Caco-2 (cell line): Measurements from ENCODE around the gene PTRHD1. TPM values are rescaled to one million over a fixed set of nuclear protein-coding genes. Genes with fewer than 3 reads are reported as not detected.

Experiments used
- BruUV-seq: library from RNA; stranded (reverse); fragments of 400-500 nt; replicated peaks from 2 replicates; lab custom pipeline; 2021; lab: Mats Ljungman, UMichigan
- CTCF ChIA-PET: fragments of 300-600 bp; sonication (Branson Sonifier 250); formaldehyde crosslinking; loops from one replicate; lab custom pipeline; 2022; ENCODE audit warnings: antibody characterized with exemption; lab: Charles Lee
- POLR2A ChIA-PET: fragments of 300-600 bp; sonication (Branson Sonifier 250); formaldehyde crosslinking; loops from one replicate; lab custom pipeline; 2022; ENCODE audit warnings: antibody characterized with exemption; lab: Charles Lee
- DNase-seq, 2 experiments: peaks; one replicate each; pipeline versions ENCODE4 v3.0.0 to v3.0.0-alpha.2; 2020 to 2022
- H3K27me3 ChIP-seq: replicated peaks from 2 replicates; pipeline ENCODE4 v1.6.0; 2011; ENCODE audit warnings: low read length; ENCODE audit not compliant: control insufficient read depth, insufficient read depth
- H3K36me3 ChIP-seq: 2 replicates; pipeline ENCODE4 v1.5.1; 2011; ENCODE audit warnings: low read length; ENCODE audit not compliant: control insufficient read depth, insufficient read depth
- H3K4me1 ChIP-seq: fragments of 250-450 bp; sonication (Bioruptor Pico); 2 replicates; pipeline ENCODE4 v1.5.1; 2020; ENCODE audit warnings: mild to moderate bottlenecking
- H3K4me3 ChIP-seq: 2 replicates; pipeline ENCODE4 v1.5.1; 2011; ENCODE audit warnings: low read depth, mild to moderate bottlenecking, control low read depth, low read length
- H3K9me3 ChIP-seq: fragments of 250-450 bp; sonication (Bioruptor Pico); 2 replicates; pipeline ENCODE4 v1.5.1; 2020; ENCODE audit warnings: mild to moderate bottlenecking, moderate library complexity
- H3K27ac Mint-ChIP-seq: one replicate; pipeline ENCODE4 v1.8.0; 2022; ENCODE audit warnings: mixed read lengths; ENCODE audit not compliant: unreplicated experiment
- H3K27me3 Mint-ChIP-seq: one replicate; pipeline ENCODE4 v1.8.0; 2022; ENCODE audit warnings: mixed read lengths; ENCODE audit not compliant: insufficient read depth, unreplicated experiment
- H3K36me3 Mint-ChIP-seq: one replicate; pipeline ENCODE4 v1.8.0; 2022; ENCODE audit warnings: mild to moderate bottlenecking, mixed read lengths; ENCODE audit not compliant: insufficient read depth, unreplicated experiment
- H3K4me1 Mint-ChIP-seq: one replicate; pipeline ENCODE4 v1.8.0; 2022; ENCODE audit warnings: low read depth, mixed read lengths; ENCODE audit not compliant: unreplicated experiment
- H3K4me3 Mint-ChIP-seq: one replicate; pipeline ENCODE4 v1.8.0; 2022; ENCODE audit warnings: mild to moderate bottlenecking, moderate library complexity, mixed read lengths; ENCODE audit not compliant: unreplicated experiment
- H3K9me3 Mint-ChIP-seq: one replicate; pipeline ENCODE4 v1.8.0; 2022; ENCODE audit warnings: mixed read lengths; ENCODE audit not compliant: unreplicated experiment
- intact Hi-C: fragments of 100-400 bp; cut with micrococcal nuclease; formaldehyde crosslinking; loops from one replicate; pipeline ENCODE4 v1.10.0; 2022; ENCODE audit not compliant: unreplicated experiment
- total RNA-seq: library from RNA; stranded (reverse); gene quantifications from 2 replicates; pipeline ENCODE4 v1.2.3, GENCODE V29; 2022
- TF ChIP-seq, protein P1 (sequence below), 2 experiments: fragments of 200-600 bp in 1 of 2; IDR thresholded peaks; 1 replicate in 1 of 2; 2 replicates in 1 of 2; pipeline versions ENCODE4 v1.5.1 to v1.8.0; 2011 to 2022; ENCODE audit warnings: antibody characterized with exemption in 1 of 2, control low read depth in 1 of 2, inconsistent platforms in 1 of 2, low read depth in 1 of 2, low read length in 1 of 2, mild to moderate bottlenecking in 1 of 2, moderate library complexity in 1 of 2; ENCODE audit not compliant: insufficient read depth in 1 of 2, severe bottlenecking in 1 of 2, unreplicated experiment in 1 of 2

PTRHD1 gene
- total RNA-seq, 1 experiment from 2014 or later, result 52.8 TPM

DNA sequence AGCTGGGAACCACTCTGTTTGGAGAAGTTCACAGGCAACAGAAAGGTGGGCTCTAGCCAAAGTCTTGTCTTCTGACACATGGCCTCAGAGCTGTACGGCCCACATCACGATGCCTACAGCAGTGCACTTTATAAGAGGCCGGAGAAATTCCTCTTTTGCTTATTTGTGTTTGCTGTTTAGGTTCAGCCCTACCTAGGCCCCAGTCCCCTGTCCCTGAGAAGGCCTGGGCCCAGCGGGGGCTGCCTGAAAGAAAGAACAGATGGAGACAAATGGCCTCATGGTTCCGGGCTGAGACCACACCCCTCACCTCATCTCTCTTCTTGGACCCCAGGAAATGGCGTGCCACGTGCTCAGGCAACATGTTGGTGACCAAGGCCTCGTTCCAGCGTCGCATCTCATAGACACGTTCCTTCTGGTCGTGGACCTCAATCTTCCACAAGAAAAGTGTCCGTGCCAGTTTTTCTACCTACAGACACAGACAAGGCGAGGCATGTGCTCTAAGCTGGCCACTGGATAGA, 30.9 kb upstream of the PTRHD1 start:
- BruUV-seq, result no TSS peak
- TF ChIP-seq, protein P1, sequence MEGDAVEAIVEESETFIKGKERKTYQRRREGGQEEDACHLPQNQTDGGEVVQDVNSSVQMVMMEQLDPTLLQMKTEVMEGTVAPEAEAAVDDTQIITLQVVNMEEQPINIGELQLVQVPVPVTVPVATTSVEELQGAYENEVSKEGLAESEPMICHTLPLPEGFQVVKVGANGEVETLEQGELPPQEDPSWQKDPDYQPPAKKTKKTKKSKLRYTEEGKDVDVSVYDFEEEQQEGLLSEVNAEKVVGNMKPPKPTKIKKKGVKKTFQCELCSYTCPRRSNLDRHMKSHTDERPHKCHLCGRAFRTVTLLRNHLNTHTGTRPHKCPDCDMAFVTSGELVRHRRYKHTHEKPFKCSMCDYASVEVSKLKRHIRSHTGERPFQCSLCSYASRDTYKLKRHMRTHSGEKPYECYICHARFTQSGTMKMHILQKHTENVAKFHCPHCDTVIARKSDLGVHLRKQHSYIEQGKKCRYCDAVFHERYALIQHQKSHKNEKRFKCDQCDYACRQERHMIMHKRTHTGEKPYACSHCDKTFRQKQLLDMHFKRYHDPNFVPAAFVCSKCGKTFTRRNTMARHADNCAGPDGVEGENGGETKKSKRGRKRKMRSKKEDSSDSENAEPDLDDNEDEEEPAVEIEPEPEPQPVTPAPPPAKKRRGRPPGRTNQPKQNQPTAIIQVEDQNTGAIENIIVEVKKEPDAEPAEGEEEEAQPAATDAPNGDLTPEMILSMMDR (IDR thresholded peaks at IDR 0.05; ENCODE audit: insufficient read depth in 1 of 2, low read depth in 1 of 2, low read length in 1 of 2, severe bottlenecking in 1 of 2, unreplicated experiment in 1 of 2), result no peak
- intact Hi-C loops, result no loop called here
- H3K36me3 Mint-ChIP-seq, result peaks cover 90% of the 10 kb centered on the region
- H3K27ac Mint-ChIP-seq, result peak overlapping the region; percentile 42
- Histone ChIP-seq H3K9me3 (no peaks in the 10 kb centered on the region), H3K4me3 (no peak overlapping the region), H3K27me3 (no peaks in the 10 kb centered on the region), H3K4me1 (no peaks in the 10 kb centered on the region), H3K36me3 (no peaks in the 10 kb centered on the region; the same call in none of the 2 replicates)
- POLR2A ChIA-PET, result interaction anchor here (0.7 kb wide), 1 partner anchor 226 kb away, joined by 7 read pairs; no protein-coding TSS in a partner anchor
- peak in 1 of 2 experiments; percentile 32 for DNase-seq
- H3K4me3 Mint-ChIP-seq, result no peak overlapping the region
- H3K27me3 Mint-ChIP-seq, result no peaks in the 10 kb centered on the region
- CTCF ChIA-PET, result interaction anchor here (1.2 kb wide), 1 partner anchor 31 kb away, joined by 7 read pairs; the partner anchor contains the start of genes CENPO and PTRHD1
- peaks cover 8% of the 10 kb centered on the region for H3K4me1 Mint-ChIP-seq
- no peaks in the 10 kb centered on the region for H3K9me3 Mint-ChIP-seq

DNA sequence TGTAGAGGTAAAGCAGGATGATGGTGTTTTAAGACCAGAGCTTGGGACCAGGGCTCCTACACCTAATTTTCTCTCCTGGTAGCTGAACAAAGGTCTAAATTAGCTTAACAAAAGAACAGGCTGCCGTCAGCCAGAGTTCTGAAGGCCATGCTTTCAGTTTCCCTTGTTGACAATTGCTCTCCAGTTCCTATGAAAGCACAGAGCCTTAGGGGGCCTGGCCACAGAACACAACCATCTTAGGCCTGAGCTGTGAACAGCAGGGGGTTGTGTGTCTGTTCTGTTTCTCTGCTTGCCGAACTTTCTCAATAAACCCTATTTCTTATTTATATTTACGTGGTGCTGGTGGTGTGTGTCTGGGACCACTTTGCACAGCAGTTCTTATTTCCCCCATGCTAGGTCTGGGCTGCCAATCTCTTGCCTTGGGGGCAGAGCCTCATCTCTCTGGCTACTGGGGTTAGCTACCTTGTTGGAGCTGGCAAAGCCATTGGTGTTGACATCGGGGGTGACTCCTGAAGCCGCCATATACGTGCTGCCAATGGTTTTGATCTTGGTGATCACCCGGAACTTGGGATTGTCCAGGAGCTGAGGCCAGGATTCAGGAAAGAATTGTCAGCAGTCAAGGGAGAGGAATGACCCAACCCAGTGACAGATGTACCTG, 29.0 kb upstream of the PTRHD1 start:
- Mint-ChIP-seq H3K4me1 (no peaks in the 10 kb centered on the region), H3K4me3 (no peak overlapping the region), H3K27me3 (no peaks in the 10 kb centered on the region), H3K36me3 (peaks cover 92% of the 10 kb centered on the region), H3K9me3 (no peaks in the 10 kb centered on the region), H3K27ac (peak overlapping the region; percentile 42)
- H3K4me1 ChIP-seq, result no peaks in the 10 kb centered on the region
- H3K4me3 ChIP-seq, result no peak overlapping the region
- no peaks in the 10 kb centered on the region for H3K27me3 ChIP-seq
- BruUV-seq, result no TSS peak
- H3K36me3 ChIP-seq, result no peaks in the 10 kb centered on the region; the same call in none of the 2 replicates
- H3K9me3 ChIP-seq, result no peaks in the 10 kb centered on the region
- peak in 1 of 2 experiments; percentile 15 for DNase-seq
- intact Hi-C loops, result no loop called here
- TF ChIP-seq, protein P1 (IDR thresholded peaks at IDR 0.05; ENCODE audit: insufficient read depth in 1 of 2, low read depth in 1 of 2, low read length in 1 of 2, severe bottlenecking in 1 of 2, unreplicated experiment in 1 of 2), result no peak
- POLR2A ChIA-PET, result interaction anchor here (1.0 kb wide), 1 partner anchor 30 kb away, joined by 3 read pairs; no protein-coding TSS in a partner anchor
- CTCF ChIA-PET, result interaction anchor here (1.0 kb wide), 1 partner anchor 29 kb away, joined by 3 read pairs; the partner anchor contains the start of genes CENPO and PTRHD1

DNA sequence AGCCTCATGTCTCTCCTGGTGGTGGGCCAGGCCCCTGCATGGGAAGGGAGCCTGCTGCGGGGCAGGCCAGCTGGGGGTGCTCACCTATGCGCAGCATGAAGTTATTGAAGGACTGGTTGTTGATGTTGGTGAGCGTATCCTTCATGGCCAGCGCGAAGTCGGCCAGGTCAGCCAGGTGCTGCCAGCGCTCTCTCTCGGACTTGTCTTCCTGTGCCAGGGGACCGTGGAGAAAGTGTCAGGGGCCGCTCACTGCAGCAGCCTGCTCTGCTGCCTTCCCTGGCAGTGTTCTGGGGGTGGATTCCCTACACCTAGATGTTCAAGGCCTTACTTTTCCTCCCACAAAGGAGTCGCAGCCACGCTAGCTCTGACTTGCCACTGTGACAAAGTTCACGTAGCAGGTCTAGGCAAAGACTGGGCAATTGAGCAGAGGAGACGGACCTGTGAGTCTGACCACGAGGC, 28.3 kb upstream of the PTRHD1 start:
- Histone ChIP-seq H3K9me3 (no peaks in the 10 kb centered on the region), H3K4me1 (0 out of 2 replicates have a peak, but pooled peaks cover 4% of the 10 kb centered on the region), H3K4me3 (no peak overlapping the region), H3K36me3 (no peaks in the 10 kb centered on the region; the same call in none of the 2 replicates), H3K27me3 (no peaks in the 10 kb centered on the region)
- CTCF ChIA-PET, result interaction anchor here (1.0 kb wide), 1 partner anchor 28 kb away, joined by 3 read pairs; the partner anchor contains the start of genes CENPO and PTRHD1
- H3K4me1 Mint-ChIP-seq, result peaks cover 7% of the 10 kb centered on the region
- TF ChIP-seq, protein P1 (IDR thresholded peaks at IDR 0.05; ENCODE audit: insufficient read depth in 1 of 2, low read depth in 1 of 2, low read length in 1 of 2, severe bottlenecking in 1 of 2, unreplicated experiment in 1 of 2), result no peak
- H3K36me3 Mint-ChIP-seq, result peaks cover 97% of the 10 kb centered on the region
- POLR2A ChIA-PET, result interaction anchor here (0.6 to 1.0 kb wide), 3 partner anchors 29 to 36 kb away, joined by 3 to 12 read pairs (median 5); no protein-coding TSS in a partner anchor
- no peaks in the 10 kb centered on the region for H3K9me3 Mint-ChIP-seq
- no peak overlapping the region for H3K4me3 Mint-ChIP-seq
- peak overlapping the region; percentile 42 for H3K27ac Mint-ChIP-seq
- no peaks in the 10 kb centered on the region for H3K27me3 Mint-ChIP-seq
- DNase-seq, result peak in 1 of 2 experiments; percentile 33
- intact Hi-C loops, result no loop called here
- BruUV-seq, result no TSS peak
